AG08396 (cell line): ENCODE results near the gene IFI16.
"Not testable (repeated sequence)": the region's sequence is repeated elsewhere in the genome, so short reads cannot be mapped to it uniquely, and the experiment has no call there.

Source experiments
- DNase-seq: peaks from one replicate; pipeline ENCODE4 v3.0.0; 2012; ENCODE audit warnings: low spot score, mixed read lengths

The IFI16 gene

GRCh38 chr1:159009704-159010361, at the start of gene IFI16:
IFI16 (plus strand) TSS chr1:159009907; CDS start chr1:159014681, 4,774 bp downstream.
- peak; percentile 81 for DNase-seq

- DNase-seq: no peak
Observed at GRCh38 chr1:158961178-158961577, 48.5 kb upstream of the IFI16 start.

- no peak for DNase-seq
Observed at GRCh38 chr1:158962983-158963382, 46.7 kb upstream of the IFI16 start.

- DNase-seq: no peak
Observed at GRCh38 chr1:158969166-158969565, 40.5 kb upstream of the IFI16 start.

GRCh38 chr1:158969855-158970254, 39.9 kb upstream of the IFI16 start:
- DNase-seq: no peak

GRCh38 chr1:158972841-158973240, 36.9 kb upstream of the IFI16 start:
- DNase-seq: no peak

- DNase-seq: no peak
Observed at GRCh38 chr1:158976219-158976618, 33.5 kb upstream of the IFI16 start.

GRCh38 chr1:158978730-158979129, 31.0 kb upstream of the IFI16 start:
- DNase-seq: no peak

GRCh38 chr1:158979229-158979628, 30.5 kb upstream of the IFI16 start:
- no peak for DNase-seq

GRCh38 chr1:158983235-158983634, 26.5 kb upstream of the IFI16 start:
- no peak for DNase-seq

GRCh38 chr1:158984386-158984785, 25.3 kb upstream of the IFI16 start:
- no peak for DNase-seq

- DNase-seq: no peak
Observed at GRCh38 chr1:158989424-158989823, 20.3 kb upstream of the IFI16 start.

GRCh38 chr1:158992787-158993312, 16.9 kb upstream of the IFI16 start:
- no peak for DNase-seq

- DNase-seq: no peak
Observed at GRCh38 chr1:158996998-158997397, 12.7 kb upstream of the IFI16 start.

- no peak for DNase-seq
Observed at GRCh38 chr1:158998037-158998780, 11.5 kb upstream of the IFI16 start.

- peak; percentile 12 for DNase-seq
Observed at GRCh38 chr1:158998781-158999161, 10.9 kb upstream of the IFI16 start.

GRCh38 chr1:158999316-159000069, 10.2 kb upstream of the IFI16 start:
- peak; percentile 44 for DNase-seq

GRCh38 chr1:159000070-159000409, 9.7 kb upstream of the IFI16 start:
- no peak for DNase-seq

- DNase-seq: peak; percentile 72
Observed at GRCh38 chr1:159000625-159001024, 9.1 kb upstream of the IFI16 start.

- no peak for DNase-seq
Observed at GRCh38 chr1:159005161-159005560, 4.5 kb upstream of the IFI16 start.

GRCh38 chr1:159005676-159006075, 4.0 kb upstream of the IFI16 start:
- DNase-seq: no peak

GRCh38 chr1:159006210-159006807, 3.4 kb upstream of the IFI16 start:
- DNase-seq: not testable (repeated sequence)
